Measurements from ENCODE around the gene BRD4.
"Not testable (repeated sequence)": the region's sequence is repeated elsewhere in the genome, so short reads cannot be mapped to it uniquely, and the experiment has no call there.

BRD4 gene

DNA sequence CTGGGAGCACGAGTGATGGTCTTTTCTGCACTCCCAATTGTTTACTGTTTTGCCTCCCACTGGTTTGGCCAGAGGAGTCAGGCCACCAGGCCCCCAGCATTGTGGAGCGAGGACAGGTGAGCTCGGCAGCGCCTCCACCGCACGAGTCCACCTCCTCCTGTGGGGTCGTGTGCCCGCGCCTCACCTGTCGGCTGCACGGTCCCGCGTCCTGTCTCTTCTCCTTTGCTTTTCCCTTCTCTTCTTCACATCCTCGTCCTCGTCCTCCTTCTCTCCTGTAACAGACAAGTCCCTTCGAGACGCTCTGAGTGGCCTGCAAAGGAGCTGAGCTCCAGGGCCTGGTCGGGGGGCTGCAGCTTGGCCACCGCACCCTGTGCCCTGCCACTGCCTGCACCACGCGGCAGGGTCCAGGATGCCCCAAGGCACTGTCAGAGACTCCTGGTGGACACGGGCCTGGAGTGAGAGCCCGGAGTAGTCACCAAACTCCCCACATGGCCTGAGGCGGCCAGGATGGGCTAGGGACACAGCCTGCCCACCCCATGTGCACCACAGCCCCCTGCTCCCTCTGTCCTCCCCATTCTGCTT, 35.8 kb upstream of the BRD4 start:
- H3K27ac ChIP-seq, result no peak overlapping the region

DNA sequence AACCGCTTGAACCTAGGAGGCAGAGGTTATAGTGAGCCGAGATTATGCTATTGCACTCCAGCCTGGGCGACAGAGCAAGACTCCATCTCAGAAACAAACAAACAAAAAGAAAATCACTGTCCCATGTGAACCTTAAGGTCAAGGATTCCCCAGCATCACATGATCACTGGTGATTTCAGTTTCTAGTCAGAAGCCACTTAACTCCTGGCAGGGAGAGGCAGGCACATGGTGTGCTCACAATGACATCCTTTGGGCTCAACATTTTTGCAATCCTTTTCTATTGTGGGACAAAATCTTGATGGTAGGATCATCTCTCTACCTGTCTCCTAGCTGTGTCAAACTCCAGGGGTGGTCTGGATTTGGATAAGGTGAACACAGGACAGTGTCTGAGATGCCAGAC, 35.1 kb upstream of the BRD4 start:
- TF ChIP-seq, protein P1, sequence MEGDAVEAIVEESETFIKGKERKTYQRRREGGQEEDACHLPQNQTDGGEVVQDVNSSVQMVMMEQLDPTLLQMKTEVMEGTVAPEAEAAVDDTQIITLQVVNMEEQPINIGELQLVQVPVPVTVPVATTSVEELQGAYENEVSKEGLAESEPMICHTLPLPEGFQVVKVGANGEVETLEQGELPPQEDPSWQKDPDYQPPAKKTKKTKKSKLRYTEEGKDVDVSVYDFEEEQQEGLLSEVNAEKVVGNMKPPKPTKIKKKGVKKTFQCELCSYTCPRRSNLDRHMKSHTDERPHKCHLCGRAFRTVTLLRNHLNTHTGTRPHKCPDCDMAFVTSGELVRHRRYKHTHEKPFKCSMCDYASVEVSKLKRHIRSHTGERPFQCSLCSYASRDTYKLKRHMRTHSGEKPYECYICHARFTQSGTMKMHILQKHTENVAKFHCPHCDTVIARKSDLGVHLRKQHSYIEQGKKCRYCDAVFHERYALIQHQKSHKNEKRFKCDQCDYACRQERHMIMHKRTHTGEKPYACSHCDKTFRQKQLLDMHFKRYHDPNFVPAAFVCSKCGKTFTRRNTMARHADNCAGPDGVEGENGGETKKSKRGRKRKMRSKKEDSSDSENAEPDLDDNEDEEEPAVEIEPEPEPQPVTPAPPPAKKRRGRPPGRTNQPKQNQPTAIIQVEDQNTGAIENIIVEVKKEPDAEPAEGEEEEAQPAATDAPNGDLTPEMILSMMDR (IDR thresholded peaks at IDR 0.05), result no peak
- Histone ChIP-seq H3K36me3 (peaks cover 77 to 87% (median 78%) of the 10 kb centered on the region in 3 donors), H3K27me3 (no peaks in the 10 kb centered on the region), H3K9me3 (no peaks in the 10 kb centered on the region), H3K4me1 (no peaks in the 10 kb centered on the region), H3K27ac (no peak overlapping the region), H3K4me3 (no peak overlapping the region)
- DNase-seq, result no peak
- intact Hi-C loops (cut with DNase I; ENCODE audit: low total_unique reads), result no loop called here

More for the DNA sequence above, 35.8 kb upstream of the BRD4 start:
- no peak for DNase-seq
- Histone ChIP-seq H3K4me1 (peaks cover 0 to 3% (median 2%) of the 10 kb centered on the region in 4 donors), H3K9me3 (no peaks in the 10 kb centered on the region), H3K27me3 (no peaks in the 10 kb centered on the region), H3K36me3 (peaks cover 84 to 90% (median 85%) of the 10 kb centered on the region in 3 donors), H3K4me3 (no peak overlapping the region)
- TF ChIP-seq, protein P1 (IDR thresholded peaks at IDR 0.05), result no peak
- intact Hi-C loops (cut with DNase I; ENCODE audit: low total_unique reads), result no loop called here

DNA sequence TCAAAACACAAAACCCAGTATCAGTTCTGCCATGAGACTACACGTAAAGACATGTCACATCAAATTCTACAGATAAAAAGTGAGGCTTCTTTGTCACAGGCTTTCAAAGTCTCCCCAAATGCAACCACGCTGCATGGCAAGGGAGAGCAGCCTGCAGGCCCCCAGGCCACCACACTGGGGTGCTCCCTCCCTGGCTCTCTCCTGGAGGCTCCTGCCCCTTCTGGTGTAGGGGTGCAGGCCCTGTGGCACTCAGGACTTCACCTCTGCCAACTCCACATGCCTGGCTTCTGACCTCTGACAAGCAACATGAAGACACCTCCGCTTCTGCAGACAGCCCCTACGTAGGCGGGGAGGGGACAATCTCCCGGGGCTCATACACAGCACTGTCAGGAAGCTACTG, 32.9 kb upstream of the BRD4 start:
- peaks cover 75 to 86% (median 77%) of the 10 kb centered on the region in 3 donors for H3K36me3 ChIP-seq
- DNase-seq, result no peak
- no peaks in the 10 kb centered on the region for H3K27me3 ChIP-seq
- intact Hi-C loops (cut with DNase I; ENCODE audit: low total_unique reads), result no loop called here
- H3K4me3 ChIP-seq, result no peak overlapping the region
- TF ChIP-seq, protein P1 (IDR thresholded peaks at IDR 0.05), result no peak
- no peaks in the 10 kb centered on the region for H3K9me3 ChIP-seq
- no peaks in the 10 kb centered on the region for H3K4me1 ChIP-seq
- no peak overlapping the region for H3K27ac ChIP-seq

DNA sequence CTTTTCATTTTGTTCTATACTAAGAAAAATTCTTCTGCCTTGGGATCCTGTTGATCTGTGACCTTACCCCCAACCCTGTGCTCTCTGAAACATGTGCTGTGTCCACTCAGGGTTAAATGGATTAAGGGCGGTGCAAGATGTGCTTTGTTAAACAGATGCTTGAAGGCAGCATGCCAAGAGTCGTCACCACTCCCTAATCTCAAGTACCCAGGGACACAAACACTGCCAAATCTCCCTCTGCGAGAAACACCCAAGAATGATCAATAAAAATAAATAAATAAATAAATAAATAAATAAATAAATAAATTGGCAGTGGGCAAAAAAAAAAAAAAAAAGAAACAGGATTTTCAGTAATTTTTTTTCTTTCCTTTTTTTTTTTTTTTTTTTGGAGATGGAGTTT, 31.5 kb upstream of the BRD4 start:
- DNase-seq; intact Hi-C loops (cut with DNase I; ENCODE audit: low total_unique reads); H3K9me3 ChIP-seq; H3K27ac ChIP-seq; H3K27me3 ChIP-seq; H3K4me3 ChIP-seq; H3K4me1 ChIP-seq: not testable (repeated sequence)
- H3K36me3 ChIP-seq, result peaks cover 73 to 86% (median 77%) of the 10 kb centered on the region in 3 donors

DNA sequence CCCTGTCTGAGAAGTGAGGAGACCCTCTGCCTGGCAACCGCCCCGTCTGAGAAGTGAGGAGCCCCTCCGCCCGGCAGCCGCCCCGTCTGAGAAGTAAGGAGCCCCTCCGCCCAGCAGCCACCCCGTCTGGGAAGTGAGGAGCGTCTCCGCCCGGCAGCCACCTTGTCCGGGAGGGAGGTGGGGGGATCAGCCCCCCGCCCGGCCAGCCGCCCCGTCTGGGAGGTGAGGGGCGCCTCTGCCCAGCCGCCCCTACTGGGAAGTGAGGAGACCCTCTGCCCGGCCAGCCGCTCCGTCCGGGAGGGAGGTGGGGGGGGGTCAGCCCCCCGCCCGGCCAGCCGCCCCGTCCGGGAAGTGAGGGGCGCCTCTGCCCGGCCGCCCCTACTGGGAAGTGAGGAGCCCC, 30.7 kb upstream of the BRD4 start:
- DNase-seq; H3K27me3 ChIP-seq; H3K27ac ChIP-seq; H3K9me3 ChIP-seq; H3K4me1 ChIP-seq; H3K4me3 ChIP-seq; intact Hi-C loops (cut with DNase I; ENCODE audit: low total_unique reads): not testable (repeated sequence)
- H3K36me3 ChIP-seq, result peaks cover 73 to 86% (median 77%) of the 10 kb centered on the region in 3 donors

DNA sequence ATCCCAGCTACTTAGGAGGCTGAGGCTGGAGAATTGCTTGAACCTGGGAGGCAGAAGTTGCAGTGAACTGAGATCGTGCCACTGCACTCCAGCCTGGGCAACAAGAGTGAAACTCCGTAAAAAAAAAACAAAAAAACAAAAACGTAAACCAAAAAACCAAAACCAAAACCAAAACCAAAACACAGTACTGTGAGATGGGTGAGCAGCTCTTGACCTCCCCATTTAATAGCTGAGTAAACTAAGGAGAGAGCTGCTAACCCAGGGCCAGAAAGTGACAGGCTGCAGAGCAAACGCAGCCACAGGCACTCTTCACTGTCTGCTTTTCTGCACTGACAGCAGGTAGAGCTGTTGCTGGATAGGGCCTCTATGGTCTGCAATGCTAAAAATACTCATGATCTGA, 27.7 kb upstream of the BRD4 start:
- H3K4me3 ChIP-seq; intact Hi-C loops (cut with DNase I; ENCODE audit: low total_unique reads); H3K9me3 ChIP-seq; DNase-seq; H3K27me3 ChIP-seq; H3K27ac ChIP-seq; H3K4me1 ChIP-seq: not testable (repeated sequence)
- peaks cover 76 to 88% (median 79%) of the 10 kb centered on the region in 3 donors for H3K36me3 ChIP-seq

DNA sequence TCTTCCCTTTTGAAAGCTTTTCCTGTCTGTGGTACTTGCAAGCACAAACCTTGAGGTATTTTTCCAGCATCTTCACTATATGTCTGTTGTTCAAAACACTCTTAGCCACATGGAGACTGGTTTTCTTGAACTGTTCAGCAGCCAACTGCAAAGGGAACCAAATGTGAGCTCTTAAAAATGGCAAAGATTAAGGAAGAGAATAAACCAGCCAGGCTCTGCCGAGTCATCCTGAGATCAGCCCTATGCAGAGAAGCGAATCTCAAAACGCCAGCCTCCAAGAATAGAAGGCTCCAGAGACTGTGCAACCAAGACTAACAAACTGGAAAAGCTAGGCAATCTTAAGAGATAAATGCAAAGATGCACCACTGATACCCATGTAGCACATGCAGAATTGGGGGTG, 26.6 kb upstream of the BRD4 start:
- H3K27me3 ChIP-seq, result no peaks in the 10 kb centered on the region
- H3K36me3 ChIP-seq, result peaks cover 78 to 89% (median 81%) of the 10 kb centered on the region in 3 donors
- H3K9me3 ChIP-seq, result no peaks in the 10 kb centered on the region
- no peak overlapping the region for H3K27ac ChIP-seq
- H3K4me3 ChIP-seq, result no peak overlapping the region
- TF ChIP-seq, protein P1 (IDR thresholded peaks at IDR 0.05), result no peak
- intact Hi-C loops (cut with DNase I; ENCODE audit: low total_unique reads), result no loop called here
- no peak for DNase-seq
- no peaks in the 10 kb centered on the region for H3K4me1 ChIP-seq
